Stimulated activated CD4-positive, alpha-beta T cell treated with anti-CD3 and anti-CD28 coated beads, Interleukin-15, amount 100 ng/mL, for 24 hours (primary cell): Measurements from ENCODE around the gene BIRC3.

Experiments used
- DNase-seq: peaks from one replicate; pipeline ENCODE4 v3.0.0-alpha.2; 2020

The BIRC3 gene

GRCh38 chr11:102317099-102317767 is at the start of gene BIRC3:
Gene BIRC3 (plus strand): TSS chr11:102317484. CDS start chr11:102324510, 7,026 bp downstream.
- peak; percentile 93 for DNase-seq

- DNase-seq, result no peak
These were observed 49.7 kb upstream of the BIRC3 start for GRCh38 chr11:102267609-102268008.

GRCh38 chr11:102268083-102268984 is 49.0 kb upstream of the BIRC3 start:
- DNase-seq, result peak; percentile 83

GRCh38 chr11:102268985-102269470 is 48.3 kb upstream of the BIRC3 start:
- DNase-seq, result no peak

GRCh38 chr11:102269927-102270326 is 47.4 kb upstream of the BIRC3 start:
- no peak for DNase-seq

- no peak for DNase-seq
These were observed 45.0 kb upstream of the BIRC3 start for GRCh38 chr11:102272047-102272824.

GRCh38 chr11:102274628-102275027 is 42.7 kb upstream of the BIRC3 start:
- DNase-seq, result no peak

GRCh38 chr11:102276362-102276761 is 40.9 kb upstream of the BIRC3 start:
- no peak for DNase-seq

- no peak for DNase-seq
These were observed 40.5 kb upstream of the BIRC3 start for GRCh38 chr11:102276783-102277182.

GRCh38 chr11:102279641-102280170 is 37.6 kb upstream of the BIRC3 start:
- peak; percentile 27 for DNase-seq

- no peak for DNase-seq
These were observed 36.9 kb upstream of the BIRC3 start for GRCh38 chr11:102280245-102280833.

- no peak for DNase-seq
These were observed 34.2 kb upstream of the BIRC3 start for GRCh38 chr11:102283116-102283485.

GRCh38 chr11:102284008-102284407 is 33.3 kb upstream of the BIRC3 start:
- no peak for DNase-seq

GRCh38 chr11:102286292-102286691 is 31.0 kb upstream of the BIRC3 start:
- no peak for DNase-seq

GRCh38 chr11:102287964-102288724 is 29.1 kb upstream of the BIRC3 start:
- peak; percentile 40 for DNase-seq

GRCh38 chr11:102288725-102289083 is 28.6 kb upstream of the BIRC3 start:
- DNase-seq, result no peak

GRCh38 chr11:102289592-102289991 is 27.7 kb upstream of the BIRC3 start:
- no peak for DNase-seq

- DNase-seq, result no peak
These were observed 25.5 kb upstream of the BIRC3 start for GRCh38 chr11:102291831-102292230.

- no peak for DNase-seq
These were observed 24.4 kb upstream of the BIRC3 start for GRCh38 chr11:102292933-102293332.

GRCh38 chr11:102293873-102294601 is 23.2 kb upstream of the BIRC3 start:
- no peak for DNase-seq

- DNase-seq, result no peak
These were observed 22.2 kb upstream of the BIRC3 start for GRCh38 chr11:102295045-102295444.
